Thoracic aorta (tissue), 2 donors: ENCODE measurements around the gene SCARB1. TPM values are rescaled to one million over a fixed set of nuclear protein-coding genes. Genes with fewer than 3 reads are reported as not detected.

Source experiments
- ATAC-seq: fragments of 150-250 bp; one replicate; pipeline ENCODE4 v1.8.0; 2017; ENCODE audit warnings: low read depth; ENCODE audit not compliant: insufficient number of reproducible peaks, low FRiP score
- DNase-seq: peaks from one replicate; pipeline ENCODE4 v3.0.0-alpha.2; 2020; ENCODE audit warnings: low spot score
- H3K27ac ChIP-seq, 2 donors: fragments of 200-600 bp; sonication (generic); 1 replicate in 1 of 2; 2 replicates in 1 of 2; pipeline ENCODE4 v1.5.1; 2016; ENCODE audit warnings: mild to moderate bottlenecking in 2 of 2, moderate library complexity in 2 of 2
- H3K27me3 ChIP-seq: fragments of 200-600 bp; sonication (generic); replicated peaks from 2 replicates; pipeline ENCODE4 v1.6.0; 2016; ENCODE audit warnings: mild to moderate bottlenecking; ENCODE audit not compliant: insufficient read depth
- H3K36me3 ChIP-seq: fragments of 200-600 bp; sonication (generic); one replicate; pipeline ENCODE4 v1.5.1; 2016
- H3K4me1 ChIP-seq, 2 donors: fragments of 200-600 bp; sonication (generic); 1 replicate in 1 of 2; 2 replicates in 1 of 2; pipeline versions ENCODE4 v1.5.1 to v1.6.0; 2016; ENCODE audit warnings: low read depth in 2 of 2, mild to moderate bottlenecking in 1 of 2; ENCODE audit not compliant: control insufficient read depth in 1 of 2
- H3K4me3 ChIP-seq: fragments of 200-600 bp; sonication (generic); 2 replicates; pipeline ENCODE4 v1.5.1; 2016; ENCODE audit warnings: mild to moderate bottlenecking
- H3K9me3 ChIP-seq: fragments of 200-600 bp; sonication (generic); 2 replicates; pipeline ENCODE4 v1.5.1; 2016
- CTCF ChIP-seq: fragments of 200-600 bp; sonication (generic); IDR thresholded peaks from one replicate; pipeline ENCODE4 v1.5.1; 2019; ENCODE audit warnings: antibody characterized with exemption
- total RNA-seq, 2 donors: library from RNA; depleted of rRNA; stranded (reverse); fragments of >200 nt; gene quantifications; one replicate each; pipeline versions ENCODE4 v1.1.0 to v1.2.3, GENCODE V29; 2016

SCARB1 gene
- total RNA-seq, 2 donors from 2014 or later: 8.8 to 13.1 TPM

GRCh38 chr12:124752437-124753227 is 111.0 kb downstream of the SCARB1 start:
- H3K27ac ChIP-seq: peak overlapping the region in 1 of 2 donors; percentile 1
- TF ChIP-seq CTCF: no peak
- no peaks in the 10 kb centered on the region for H3K9me3 ChIP-seq
- DNase-seq: no peak
- no peaks in the 10 kb centered on the region for H3K27me3 ChIP-seq
- H3K4me1 ChIP-seq: peaks cover 21 to 47% of the 10 kb centered on the region in 2 donors
- no peak overlapping the region for H3K4me3 ChIP-seq
- peak; percentile 41 for ATAC-seq
- no peaks in the 10 kb centered on the region for H3K36me3 ChIP-seq

- no peak overlapping the region for H3K4me3 ChIP-seq
- peaks cover 26 to 49% of the 10 kb centered on the region in 2 donors for H3K4me1 ChIP-seq
- peak overlapping the region in 1 of 2 donors; percentile 1 for H3K27ac ChIP-seq
- H3K9me3 ChIP-seq: no peaks in the 10 kb centered on the region
- H3K27me3 ChIP-seq: no peaks in the 10 kb centered on the region
- TF ChIP-seq CTCF: no peak
- no peaks in the 10 kb centered on the region for H3K36me3 ChIP-seq
- no peak for ATAC-seq
- no peak for DNase-seq
Measured at GRCh38 chr12:124751654-124752355, 111.9 kb downstream of the SCARB1 start.

DNA sequence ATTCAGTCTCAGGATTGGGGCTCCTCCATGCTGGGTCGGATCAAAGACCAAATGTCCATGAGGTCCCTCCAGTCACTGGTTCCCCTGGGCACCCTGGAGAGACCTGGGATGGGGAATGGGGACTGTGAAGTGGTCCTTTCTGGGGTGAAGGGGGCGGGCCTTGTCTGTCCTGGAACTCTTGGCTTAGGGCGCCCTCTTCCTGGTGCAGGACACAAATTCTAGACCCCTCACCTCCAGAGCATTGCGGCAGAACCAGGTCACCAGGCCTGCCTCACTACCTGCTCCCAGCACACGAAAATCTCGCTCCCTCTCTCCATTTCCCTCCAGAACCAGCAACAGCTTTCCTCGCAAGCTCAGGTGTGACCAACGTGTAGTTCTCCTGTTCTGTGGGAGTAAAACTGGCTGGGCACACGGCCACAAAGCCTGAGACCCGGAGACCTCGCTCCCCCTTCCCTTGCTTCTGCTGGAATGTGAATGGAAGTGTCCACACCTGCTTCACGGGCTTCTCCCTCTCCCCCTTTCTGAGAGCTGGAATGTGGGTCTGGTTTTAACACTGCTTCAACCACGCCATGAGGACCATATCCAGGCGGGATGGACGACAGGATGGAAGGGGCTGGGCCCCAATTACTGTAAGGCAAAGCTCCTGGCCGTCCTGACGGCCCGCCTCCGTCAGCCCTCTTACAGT is 112.7 kb downstream of the SCARB1 start:
- ATAC-seq: no peak
- Histone ChIP-seq H3K27ac (no peak overlapping the region), H3K9me3 (no peaks in the 10 kb centered on the region), H3K4me3 (no peak overlapping the region), H3K27me3 (no peaks in the 10 kb centered on the region), H3K4me1 (peaks cover 34 to 55% of the 10 kb centered on the region in 2 donors), H3K36me3 (no peaks in the 10 kb centered on the region)
- TF ChIP-seq CTCF: no peak
- DNase-seq: no peak

- Histone ChIP-seq H3K9me3 (no peaks in the 10 kb centered on the region), H3K27me3 (no peaks in the 10 kb centered on the region), H3K4me1 (peaks cover 28 to 52% of the 10 kb centered on the region in 2 donors), H3K27ac (no peak overlapping the region), H3K4me3 (no peak overlapping the region), H3K36me3 (no peaks in the 10 kb centered on the region)
- no peak for TF ChIP-seq CTCF
- DNase-seq (no peak), ATAC-seq (no peak)
Measured at GRCh38 chr12:124750149-124750656, 113.5 kb downstream of the SCARB1 start.

- Histone ChIP-seq H3K36me3 (no peaks in the 10 kb centered on the region), H3K4me3 (no peak overlapping the region), H3K27me3 (no peaks in the 10 kb centered on the region), H3K4me1 (peaks cover 24 to 49% of the 10 kb centered on the region in 2 donors), H3K9me3 (no peaks in the 10 kb centered on the region), H3K27ac (no peak overlapping the region)
- ATAC-seq (no peak), DNase-seq (no peak)
- TF ChIP-seq CTCF: no peak
Measured at GRCh38 chr12:124749725-124750124, 113.9 kb downstream of the SCARB1 start.
